HepG2 (cell line): ENCODE data around the gene SVOP. TPM values are rescaled to one million over a fixed set of nuclear protein-coding genes. Genes with fewer than 3 reads are reported as not detected.

Source experiments
- CREM ChIP-seq, 2 experiments: sonication (generic) in 1 of 2; formaldehyde crosslinking in 1 of 2; IDR thresholded peaks; 2 replicates each; pipeline versions ENCODE4 v1.4.0 to v1.6.1; 2016 to 2020; ENCODE audit warnings: antibody characterized with exemption in 1 of 2, mild to moderate bottlenecking in 1 of 2, missing genetic modification reagents in 1 of 2
- MYPOP ChIP-seq: sonication (generic); formaldehyde crosslinking; IDR thresholded peaks from 2 replicates; pipeline ENCODE4 v1.8.1; 2023; ENCODE audit warnings: mild to moderate bottlenecking, moderate library complexity, missing genetic modification reagents
- NR1H2 ChIP-seq: sonication (generic); formaldehyde crosslinking; IDR thresholded peaks from 2 replicates; pipeline ENCODE4 v1.8.1; 2022; ENCODE audit warnings: low read depth, missing genetic modification reagents, borderline replicate concordance
- POLR2A ChIP-seq, 2 experiments: IDR thresholded peaks; 2 replicates each; pipeline ENCODE4 v1.6.1; 2011; ENCODE audit warnings: low read depth in 2 of 2, low read length in 2 of 2, mild to moderate bottlenecking in 1 of 2, moderate library complexity in 1 of 2; ENCODE audit not compliant: insufficient read depth in 1 of 2
- PRDM15 ChIP-seq: sonication (generic); formaldehyde crosslinking; IDR thresholded peaks from 2 replicates; pipeline ENCODE4 v1.4.0; 2020; ENCODE audit warnings: missing genetic modification reagents
- RARA ChIP-seq: IDR thresholded peaks from 2 replicates; pipeline ENCODE4 v1.6.1; 2016; ENCODE audit warnings: missing genetic modification reagents, missing compliant biosample characterization
- SIX1 ChIP-seq: sonication (generic); formaldehyde crosslinking; IDR thresholded peaks from 2 replicates; pipeline ENCODE4 v1.4.0; 2020; ENCODE audit warnings: missing genetic modification reagents, borderline replicate concordance
- ZEB1 ChIP-seq: IDR thresholded peaks from 2 replicates; pipeline ENCODE4 v1.6.1; 2012; ENCODE audit warnings: mild to moderate bottlenecking, low read depth, inconsistent platforms; ENCODE audit not compliant: insufficient replicate concordance
- ZNF17 ChIP-seq: sonication (generic); formaldehyde crosslinking; IDR thresholded peaks from 2 replicates; pipeline ENCODE4 v1.5.0; 2020; ENCODE audit warnings: mild to moderate bottlenecking, missing genetic modification reagents
- ZNF33A ChIP-seq: sonication (generic); formaldehyde crosslinking; IDR thresholded peaks from 2 replicates; pipeline ENCODE4 v1.5.1; 2020; ENCODE audit warnings: missing genetic modification reagents, mild to moderate bottlenecking, moderate library complexity, borderline replicate concordance
- ZNF432 ChIP-seq: sonication (generic); formaldehyde crosslinking; IDR thresholded peaks from 2 replicates; pipeline ENCODE4 v1.5.0; 2020; ENCODE audit warnings: missing genetic modification reagents, mild to moderate bottlenecking, borderline replicate concordance
- polyA plus RNA-seq, 8 experiments: library from polyadenylated mRNA; depleted of rRNA in 3 of 8; stranded (reverse) in 7 of 8; unstranded in 1 of 8; fragments of >200 nt; fragmentation: Illumina TruSeq in 4 of 8; extraction: Trizol in 4 of 8; gene quantifications; 2 replicates each; pipeline versions ENCODE4 v1.2.1 to v1.2.3, GENCODE V29; 2011 to 2016; ENCODE audit warnings: low read depth in 4 of 8, missing spikeins in 1 of 8, mixed read lengths in 1 of 8; ENCODE audit not compliant: insufficient read depth in 1 of 8
- total RNA-seq, 5 experiments: library from RNA; depleted of rRNA; stranded (reverse); fragments of >200 nt; fragmentation: Illumina TruSeq; extraction: Trizol; gene quantifications; 2 replicates each; pipeline ENCODE4 v1.2.3, GENCODE V29; 2016; ENCODE audit warnings: low read depth in 1 of 5
- TF ChIP-seq, protein P1 (sequence below): sonication (generic); formaldehyde crosslinking; IDR thresholded peaks from 2 replicates; pipeline ENCODE4 v1.4.0; 2020; ENCODE audit warnings: mild to moderate bottlenecking, missing genetic modification reagents
- TF ChIP-seq, protein P2 (sequence below): sonication (generic); formaldehyde crosslinking; IDR thresholded peaks from 2 replicates; pipeline ENCODE4 v1.4.0; 2020; ENCODE audit warnings: mild to moderate bottlenecking, missing genetic modification reagents

The SVOP gene
- total and polyA plus RNA-seq, 2 of the 13 experiments (the other 11 are each of a cell fraction or from before 2014, with no cell fraction given), result not detected

DNA sequence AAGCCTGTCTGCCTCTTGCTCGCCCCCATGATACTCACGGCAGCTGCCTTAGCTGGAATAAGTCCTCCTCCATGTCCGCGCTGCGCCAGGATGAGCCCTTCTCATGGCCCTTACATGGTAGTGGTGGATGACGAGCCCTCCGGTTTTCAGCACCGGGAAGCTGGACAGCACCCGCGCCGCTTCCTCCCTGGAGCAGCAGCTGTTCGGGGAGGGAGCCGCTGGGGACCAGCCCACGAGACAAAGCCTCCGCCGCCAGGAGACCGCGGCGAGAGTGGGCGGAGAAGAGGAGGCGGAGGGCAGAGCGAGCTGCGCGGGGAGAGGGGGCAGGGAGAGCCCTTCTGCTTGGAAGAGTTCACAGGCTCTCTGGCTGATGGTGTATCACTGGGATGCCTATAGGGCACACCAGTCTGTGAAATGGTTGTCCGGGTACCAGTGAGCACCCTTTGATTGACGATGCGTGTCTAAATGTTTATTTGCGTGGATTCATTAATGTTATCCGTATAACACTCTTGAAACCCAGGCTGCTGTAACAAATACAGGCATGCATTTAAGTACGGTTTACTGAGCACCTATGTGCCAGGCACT, at the start of gene SVOP (continued):
- no peak for TF ChIP-seq POLR2A (IDR thresholded peaks at IDR 0.05; ENCODE audit: insufficient read depth in 1 of 2, low read depth in 2 of 2, low read length in 2 of 2)
- TF ChIP-seq, protein P1, sequence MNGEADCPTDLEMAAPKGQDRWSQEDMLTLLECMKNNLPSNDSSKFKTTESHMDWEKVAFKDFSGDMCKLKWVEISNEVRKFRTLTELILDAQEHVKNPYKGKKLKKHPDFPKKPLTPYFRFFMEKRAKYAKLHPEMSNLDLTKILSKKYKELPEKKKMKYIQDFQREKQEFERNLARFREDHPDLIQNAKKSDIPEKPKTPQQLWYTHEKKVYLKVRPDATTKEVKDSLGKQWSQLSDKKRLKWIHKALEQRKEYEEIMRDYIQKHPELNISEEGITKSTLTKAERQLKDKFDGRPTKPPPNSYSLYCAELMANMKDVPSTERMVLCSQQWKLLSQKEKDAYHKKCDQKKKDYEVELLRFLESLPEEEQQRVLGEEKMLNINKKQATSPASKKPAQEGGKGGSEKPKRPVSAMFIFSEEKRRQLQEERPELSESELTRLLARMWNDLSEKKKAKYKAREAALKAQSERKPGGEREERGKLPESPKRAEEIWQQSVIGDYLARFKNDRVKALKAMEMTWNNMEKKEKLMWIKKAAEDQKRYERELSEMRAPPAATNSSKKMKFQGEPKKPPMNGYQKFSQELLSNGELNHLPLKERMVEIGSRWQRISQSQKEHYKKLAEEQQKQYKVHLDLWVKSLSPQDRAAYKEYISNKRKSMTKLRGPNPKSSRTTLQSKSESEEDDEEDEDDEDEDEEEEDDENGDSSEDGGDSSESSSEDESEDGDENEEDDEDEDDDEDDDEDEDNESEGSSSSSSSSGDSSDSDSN, result peak; percentile 57
- 0 out of 2 replicates have a peak, but pooled peaks have one; percentile 28 for TF ChIP-seq NR1H2 (CRISPR knock-in tag)
- no peak for TF ChIP-seq ZEB1
- TF ChIP-seq, protein P2, sequence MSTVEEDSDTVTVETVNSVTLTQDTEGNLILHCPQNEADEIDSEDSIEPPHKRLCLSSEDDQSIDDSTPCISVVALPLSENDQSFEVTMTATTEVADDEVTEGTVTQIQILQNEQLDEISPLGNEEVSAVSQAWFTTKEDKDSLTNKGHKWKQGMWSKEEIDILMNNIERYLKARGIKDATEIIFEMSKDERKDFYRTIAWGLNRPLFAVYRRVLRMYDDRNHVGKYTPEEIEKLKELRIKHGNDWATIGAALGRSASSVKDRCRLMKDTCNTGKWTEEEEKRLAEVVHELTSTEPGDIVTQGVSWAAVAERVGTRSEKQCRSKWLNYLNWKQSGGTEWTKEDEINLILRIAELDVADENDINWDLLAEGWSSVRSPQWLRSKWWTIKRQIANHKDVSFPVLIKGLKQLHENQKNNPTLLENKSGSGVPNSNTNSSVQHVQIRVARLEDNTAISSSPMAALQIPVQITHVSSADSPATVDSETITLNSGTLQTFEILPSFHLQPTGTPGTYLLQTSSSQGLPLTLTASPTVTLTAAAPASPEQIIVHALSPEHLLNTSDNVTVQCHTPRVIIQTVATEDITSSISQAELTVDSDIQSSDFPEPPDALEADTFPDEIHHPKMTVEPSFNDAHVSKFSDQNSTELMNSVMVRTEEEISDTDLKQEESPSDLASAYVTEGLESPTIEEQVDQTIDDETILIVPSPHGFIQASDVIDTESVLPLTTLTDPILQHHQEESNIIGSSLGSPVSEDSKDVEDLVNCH (CRISPR knock-in tag), result 0 out of 2 replicates have a peak, but pooled peaks have one; percentile 52
- TF ChIP-seq ZNF17 (CRISPR knock-in tag), result 0 out of 2 replicates have a peak, but pooled peaks have one; percentile 47
- peak; percentile 77 for TF ChIP-seq RARA (CRISPR knock-in tag)
- no peak for TF ChIP-seq ZNF33A (CRISPR knock-in tag)
- no peak for TF ChIP-seq CREM (IDR thresholded peaks at IDR 0.05)
- no peak; the same call in 1 of the 2 replicates for TF ChIP-seq CREM (CRISPR knock-in tag; IDR thresholded peaks at IDR 0.05)
- 0 out of 2 replicates have a peak, but pooled peaks have one; percentile 39 for TF ChIP-seq MYPOP (CRISPR knock-in tag)
- no peak for TF ChIP-seq ZNF432 (CRISPR knock-in tag)
- peak; percentile 67; the same call in 1 of the 2 replicates for TF ChIP-seq PRDM15 (CRISPR knock-in tag)
- TF ChIP-seq SIX1, result no peak
